ENCODE measurements around the gene FAM200C. TPM values are rescaled to one million over a fixed set of nuclear protein-coding genes. Genes with fewer than 3 reads are reported as not detected.

The FAM200C gene
- total and polyA plus RNA-seq, 10 of the 15 experiments (the other 5 are each of a cell fraction or from before 2014, with no cell fraction given): 1.0 to 5.4 (median 2.2) TPM

- CTCF ChIA-PET: no interaction called here
- FAIRE-seq: no peak
- intact Hi-C loops (cut with micrococcal nuclease; ENCODE audit: unreplicated experiment): no loop called here
- TF ChIP-seq POLR2AphosphoS5 (IDR thresholded peaks at IDR 0.05; ENCODE audit: low read length): no peak
- no peak for TF ChIP-seq GATAD2B (conservative IDR thresholded peaks at IDR 0.05; ENCODE audit: low read depth)
- no peak for TF ChIP-seq SREBF2 (IDR thresholded peaks at IDR 0.05; ENCODE audit: low read length)
- TF ChIP-seq RCOR1 (conservative IDR thresholded peaks at IDR 0.05; ENCODE audit: low read depth, low read length): no peak
- no peak for TF ChIP-seq ZBTB4 (CRISPR knock-in tag; IDR thresholded peaks at IDR 0.05)
- TF ChIP-seq EED (IDR thresholded peaks at IDR 0.05; ENCODE audit: low read depth): no peak
- no peak for TF ChIP-seq MYC (IDR thresholded peaks at IDR 0.05; ENCODE audit: insufficient read depth, insufficient read length, insufficient replicate concordance, low read length, severe bottlenecking)
- no peak for TF ChIP-seq EGR1 (IDR thresholded peaks at IDR 0.05; ENCODE audit: borderline replicate concordance in 1 of 2, low read depth in 2 of 2, low read length in 2 of 2)
- TF ChIP-seq NKRF (conservative IDR thresholded peaks at IDR 0.05): no peak
- TF ChIP-seq ZNF622 (IDR thresholded peaks at IDR 0.05): no peak
- no peak for TF ChIP-seq PRDM15 (CRISPR knock-in tag; IDR thresholded peaks at IDR 0.05)
- TF ChIP-seq SKIL (IDR thresholded peaks at IDR 0.05; ENCODE audit: low read depth, poor library complexity, severe bottlenecking): no peak
- TF ChIP-seq RFX5 (IDR thresholded peaks at IDR 0.05; ENCODE audit: low read depth, low read length): no peak
These were observed 24.7 kb downstream of the FAM200C start for GRCh38 chr5:160375166-160375565.

More at GRCh38 chr5:160375166-160375565, 24.7 kb downstream of the FAM200C start:
- Histone ChIP-seq H3K27me3 (replicated peaks in 1 of 2; ENCODE audit: control insufficient read depth in 2 of 2, insufficient read depth in 2 of 2, low read length in 1 of 2) (peaks cover 2 to 13% of the 10 kb centered on the region in 2 experiments; a peak in 3 of 4 replicates), H2AFZ (ENCODE audit: control insufficient read depth, low read depth, low read length) (no peak overlapping the region), H3K79me2 (ENCODE audit: control insufficient read depth, insufficient read depth, low read length) (no peaks in the 10 kb centered on the region), H3K4me1 (ENCODE audit: control insufficient read depth, insufficient read depth, low read length) (no peaks in the 10 kb centered on the region), H4K20me1 (ENCODE audit: control insufficient read depth, insufficient read depth) (no peaks in the 10 kb centered on the region), H3K27ac (ENCODE audit: control insufficient read depth, insufficient read depth) (no peak overlapping the region), H3K36me3 (ENCODE audit: control insufficient read depth in 2 of 2, insufficient read depth in 2 of 2, low read length in 1 of 2) (no peaks in the 10 kb centered on the region), H3K9me3 (replicated peaks; ENCODE audit: control insufficient read depth, insufficient read depth, low read length) (no peaks in the 10 kb centered on the region), H3K4me3 (no peak overlapping the region), H3K4me2 (ENCODE audit: control insufficient read depth, insufficient read depth) (no peak overlapping the region), H3K9ac (ENCODE audit: control insufficient read depth, insufficient read depth, low read length) (no peak overlapping the region)
- no TSS peak for BruUV-seq (replicated peaks)
- DNase-seq (ENCODE audit: low read depth, low spot score) (no peak), ATAC-seq (no peak)
- RAD21 ChIA-PET (ENCODE audit: unreplicated experiment): no interaction called here
- SMC1A ChIA-PET (ENCODE audit: uncharacterized antibody, unreplicated experiment): no interaction called here
- POLR2A ChIA-PET: no interaction called here
- in situ Hi-C loops (cut with MboI): no loop called here
